Natural killer cell (primary cell): ENCODE measurements around the gene BBC3. TPM values are rescaled to one million over a fixed set of nuclear protein-coding genes. Genes with fewer than 3 reads are reported as not detected.

Experiments
- ATAC-seq, 3 donors: fragments of 150-1000 bp in 2 of 3; fragments of 200-7000 bp in 1 of 3; cut with Tn5 transposase; 1 replicate in 1 of 3; 2 replicates in 2 of 3; pipeline ENCODE4 v1.10.0; 2021; ENCODE audit warnings: mild to moderate bottlenecking in 2 of 3, moderate library complexity in 2 of 3
- DNase-seq, 2 donors: peaks; one replicate each; pipeline versions ENCODE4 v3.0.0 to v3.0.0-alpha.2; 2013 to 2021; ENCODE audit warnings: mixed read lengths in 1 of 2
- H3K27ac ChIP-seq: one replicate; pipeline ENCODE4 v1.5.1; 2013; ENCODE audit warnings: mild to moderate bottlenecking, low read length
- H3K27me3 ChIP-seq: one replicate; pipeline ENCODE4 v1.6.1; 2013; ENCODE audit warnings: low read length; ENCODE audit not compliant: control insufficient read depth, insufficient read depth
- H3K36me3 ChIP-seq: one replicate; pipeline ENCODE4 v1.6.1; 2013; ENCODE audit warnings: low read length; ENCODE audit not compliant: control insufficient read depth, insufficient read depth
- H3K4me1 ChIP-seq: one replicate; pipeline ENCODE4 v1.6.1; 2013; ENCODE audit warnings: low read length; ENCODE audit not compliant: control insufficient read depth, insufficient read depth
- H3K4me3 ChIP-seq: one replicate; pipeline ENCODE4 v1.5.1; 2013; ENCODE audit warnings: low read length
- H3K9me3 ChIP-seq: one replicate; pipeline ENCODE4 v1.6.1; 2013; ENCODE audit warnings: low read length; ENCODE audit not compliant: control insufficient read depth, insufficient read depth
- H3K27ac Mint-ChIP-seq, 2 donors: one replicate each; pipeline ENCODE4 v1.8.0; 2022; ENCODE audit warnings: mild to moderate bottlenecking in 2 of 2, mixed read lengths in 2 of 2, moderate library complexity in 1 of 2
- H3K27me3 Mint-ChIP-seq, 2 donors: one replicate each; pipeline ENCODE4 v1.8.0; 2022; ENCODE audit warnings: low read depth in 2 of 2, mixed read lengths in 2 of 2
- H3K36me3 Mint-ChIP-seq: one replicate; pipeline ENCODE4 v1.8.0; 2022; ENCODE audit warnings: mixed read lengths
- H3K4me1 Mint-ChIP-seq, 2 donors: one replicate each; pipeline ENCODE4 v1.8.0; 2022; ENCODE audit warnings: mixed read lengths in 2 of 2
- H3K4me3 Mint-ChIP-seq: one replicate; pipeline ENCODE4 v1.8.0; 2022; ENCODE audit warnings: mild to moderate bottlenecking, moderate library complexity, mixed read lengths
- H3K9me3 Mint-ChIP-seq, 2 donors: one replicate each; pipeline ENCODE4 v1.8.0; 2022; ENCODE audit warnings: mixed read lengths in 2 of 2
- CTCF ChIP-seq: fragments of 200-600 bp; IDR thresholded peaks from one replicate; pipeline ENCODE4 v1.8.0; 2022; ENCODE audit warnings: antibody characterized with exemption
- WGBS: methylation state at CpG from one replicate; pipeline ENCODE4 v1.1.7; 2013; ENCODE audit warnings: missing lambda C conversion rate; ENCODE audit not compliant: insufficient coverage; 5-methylcytosine and 5-hydroxymethylcytosine counted together
- intact Hi-C: fragments of 100-400 bp; cut with micrococcal nuclease; formaldehyde crosslinking; loops from one replicate; pipeline ENCODE4 v1.14.2; 2022
- total RNA-seq, 4 donors: library from RNA; stranded (reverse); fragments of 120-200 nt in 1 of 4; gene quantifications; one replicate each; pipeline versions ENCODE4 v1.2.3 to v1.2.4, GENCODE V29; 2013 to 2022

The BBC3 gene
- total RNA-seq, 3 donors from 2014 or later (not counting 1 experiment from before 2014, with no cell fraction given), result 39.9 to 45.1 (median 43.9) TPM

GRCh38 chr19:47241919-47242577, 11.0 kb upstream of the BBC3 start:
- peaks cover 5 to 6% of the 10 kb centered on the region in 2 donors for H3K4me1 Mint-ChIP-seq
- no peaks in the 10 kb centered on the region for H3K36me3 Mint-ChIP-seq
- peak in 1 of 2 donors; percentile 44 for DNase-seq

GRCh38 chr19:47240996-47241918, 10.3 kb upstream of the BBC3 start:
- intact Hi-C loops, result loop anchor here (1.0 kb wide), 1 partner anchor 10 kb away; the partner anchor contains the start of gene BBC3
- DNase-seq (peak; percentile 77 to 95), ATAC-seq (peak; percentile 46 to 57 (median 49))
- H3K27me3 Mint-ChIP-seq, result peaks cover 0 to 13% of the 10 kb centered on the region in 2 donors
- H3K36me3 Mint-ChIP-seq, result no peaks in the 10 kb centered on the region
- H3K4me1 Mint-ChIP-seq, result peaks cover 5 to 6% of the 10 kb centered on the region in 2 donors
- H3K4me3 Mint-ChIP-seq, result no peak overlapping the region
- no peaks in the 10 kb centered on the region for H3K9me3 Mint-ChIP-seq
- H3K4me1 ChIP-seq, result peaks cover 49% of the 10 kb centered on the region
- peaks cover 14% of the 10 kb centered on the region for H3K27me3 ChIP-seq
- no peak overlapping the region for H3K27ac Mint-ChIP-seq
- no peaks in the 10 kb centered on the region for H3K9me3 ChIP-seq
- no peak overlapping the region for H3K27ac ChIP-seq
- no peak for TF ChIP-seq CTCF
- 8% methylated on average over 23 of the region's 27 CpGs for WGBS
- H3K4me3 ChIP-seq, result no peak overlapping the region
- H3K36me3 ChIP-seq, result no peaks in the 10 kb centered on the region

More at GRCh38 chr19:47241919-47242577, 11.0 kb upstream of the BBC3 start:
- no peak for TF ChIP-seq CTCF
- no peak overlapping the region for H3K4me3 Mint-ChIP-seq
- Histone ChIP-seq H3K27me3 (peaks cover 14% of the 10 kb centered on the region), H3K9me3 (no peaks in the 10 kb centered on the region), H3K36me3 (no peaks in the 10 kb centered on the region), H3K4me3 (no peak overlapping the region), H3K4me1 (peaks cover 49% of the 10 kb centered on the region), H3K27ac (no peak overlapping the region)
- WGBS, result 90% methylated on average over 7 of the region's 7 CpGs
- H3K27me3 Mint-ChIP-seq, result peaks cover 0 to 13% of the 10 kb centered on the region in 2 donors
- intact Hi-C loops, result loop anchor here (1.0 kb wide), 1 partner anchor 11 kb away; the partner anchor contains the start of gene BBC3
- H3K27ac Mint-ChIP-seq, result no peak overlapping the region
- H3K9me3 Mint-ChIP-seq, result no peaks in the 10 kb centered on the region
- ATAC-seq, result no peak

- H3K9me3 ChIP-seq, result no peaks in the 10 kb centered on the region
- peaks cover 0 to 13% of the 10 kb centered on the region in 2 donors for H3K27me3 Mint-ChIP-seq
- no peak for TF ChIP-seq CTCF
- no peaks in the 10 kb centered on the region for H3K36me3 Mint-ChIP-seq
- no peak overlapping the region for H3K27ac ChIP-seq
- no peak overlapping the region for H3K27ac Mint-ChIP-seq
- peaks cover 14% of the 10 kb centered on the region for H3K27me3 ChIP-seq
- intact Hi-C loops, result no loop called here
- H3K4me1 Mint-ChIP-seq, result peaks cover 5 to 6% of the 10 kb centered on the region in 2 donors
- no peaks in the 10 kb centered on the region for H3K36me3 ChIP-seq
- peaks cover 49% of the 10 kb centered on the region for H3K4me1 ChIP-seq
- no peak overlapping the region for H3K4me3 ChIP-seq
- H3K9me3 Mint-ChIP-seq, result no peaks in the 10 kb centered on the region
- peak overlapping the region; percentile 57 for H3K4me3 Mint-ChIP-seq
- DNase-seq (no peak), ATAC-seq (no peak)
- WGBS, result 67% methylated on average over 5 of the region's 6 CpGs
Measured at GRCh38 chr19:47240556-47240955, 9.6 kb upstream of the BBC3 start.
